ENCODE measurements around the gene VDAC1.

The VDAC1 gene

DNA sequence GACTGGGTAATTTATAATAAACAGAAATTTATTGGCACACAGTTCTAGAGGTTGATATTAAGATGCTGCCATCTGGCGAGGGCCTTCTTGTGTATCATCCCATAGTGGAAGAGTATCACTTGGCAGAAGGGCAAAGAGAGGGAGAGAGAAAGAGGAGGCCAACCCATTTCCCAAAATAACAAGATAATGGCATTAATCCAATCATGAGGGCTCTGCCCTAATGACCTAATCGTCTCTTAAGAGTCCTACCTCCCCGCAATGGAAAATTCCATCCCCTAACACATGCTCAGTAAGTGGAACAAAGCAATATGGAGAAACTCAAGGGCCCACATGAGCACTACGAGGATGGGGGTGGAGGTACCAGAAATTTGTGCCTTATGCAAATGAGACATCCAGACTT lies 17.6 kb upstream of the VDAC1 start:
- DNase-seq = no peak

DNA sequence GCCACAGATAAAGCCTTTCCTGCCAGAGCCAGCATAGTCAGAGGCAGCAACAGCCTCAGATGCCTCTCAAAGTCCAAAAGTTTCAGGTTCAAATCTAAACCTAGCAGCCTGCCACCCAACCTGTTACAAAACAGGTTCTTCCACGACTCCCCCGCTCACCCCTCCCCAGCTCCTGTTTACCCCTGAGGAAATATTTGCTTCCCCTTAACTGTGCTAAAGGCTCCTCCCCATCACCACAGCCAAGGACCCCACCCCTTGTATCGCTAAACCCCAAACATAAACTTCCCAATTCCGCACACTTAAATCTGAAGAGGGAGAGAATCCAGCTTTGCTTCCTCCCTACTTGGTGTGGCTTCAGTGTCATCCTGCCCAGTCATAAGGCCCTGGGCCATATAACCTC lies 15.4 kb upstream of the VDAC1 start:
- DNase-seq = no peak

DNA sequence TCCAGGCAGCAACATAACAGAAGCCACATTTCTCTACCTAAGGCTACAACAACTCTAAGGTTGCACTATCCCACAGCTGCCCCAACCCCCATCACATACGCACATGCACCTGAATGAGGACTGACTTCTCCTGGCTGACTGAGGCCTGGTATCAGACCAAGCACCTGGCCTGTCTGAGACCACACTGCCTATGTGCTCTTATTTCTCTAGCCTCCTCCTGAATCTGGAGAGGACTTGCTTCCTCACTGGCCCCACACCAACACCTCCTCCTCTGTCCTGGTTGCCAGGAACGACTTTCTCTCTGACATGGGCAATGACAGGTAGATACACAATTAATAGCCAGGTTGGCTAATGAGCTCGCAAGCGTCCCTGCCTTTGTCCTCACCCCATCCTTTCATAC lies 14.9 kb upstream of the VDAC1 start:
- no peak for DNase-seq

DNA sequence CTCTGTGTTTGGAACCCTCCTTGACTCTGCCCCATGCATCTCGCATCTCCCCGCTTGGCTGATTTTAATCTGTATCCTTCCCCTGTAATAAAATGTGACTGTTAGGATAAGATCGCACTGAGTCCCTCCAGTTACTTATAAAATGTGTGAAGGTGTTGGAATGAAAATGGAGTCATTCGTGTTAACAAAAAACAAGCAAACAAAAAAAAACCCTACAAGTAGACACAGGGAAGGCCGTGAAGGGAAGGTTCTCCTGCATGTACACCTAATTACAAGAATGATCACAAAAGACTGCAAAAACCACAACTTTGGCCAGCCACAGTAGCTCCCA lies 14.2 kb upstream of the VDAC1 start:
- DNase-seq = no peak

DNA sequence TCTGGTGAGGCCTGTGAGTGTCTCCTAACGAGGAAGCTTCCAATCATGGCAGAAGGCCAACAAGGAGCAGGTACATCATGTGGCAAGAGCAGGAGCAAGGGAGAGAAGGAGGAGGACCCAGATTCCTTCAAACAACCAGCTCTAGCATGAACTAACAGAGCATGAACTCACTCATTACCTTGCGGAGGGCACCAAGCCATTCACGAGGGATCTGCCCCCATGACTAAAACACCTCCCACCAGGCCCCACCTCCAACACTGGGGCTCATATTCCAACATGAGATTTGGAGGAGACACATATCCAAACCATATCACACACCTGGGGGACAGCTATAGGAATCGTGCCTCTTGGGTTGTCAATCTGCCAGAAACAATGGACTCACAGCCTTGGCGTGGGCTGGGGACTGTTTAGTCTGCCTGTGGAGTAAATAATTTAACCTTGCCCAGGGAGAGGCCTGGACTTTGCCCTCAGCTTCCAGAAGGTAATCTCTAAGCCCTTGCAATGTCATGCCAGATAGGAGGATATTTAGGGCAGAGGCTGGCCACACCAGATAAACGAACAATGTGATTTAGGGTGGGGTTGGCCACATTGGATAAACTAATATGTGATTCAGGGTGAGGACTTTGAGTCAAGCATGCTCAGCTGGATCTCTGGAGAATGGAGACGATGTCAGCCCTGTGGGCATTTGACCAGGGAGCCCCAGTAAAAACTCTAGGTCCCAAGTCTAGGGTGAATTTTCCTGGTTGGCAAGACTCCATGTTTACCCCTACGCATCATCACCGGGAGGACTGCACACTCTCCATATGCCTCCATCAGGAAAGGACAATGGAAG lies 13.6 kb upstream of the VDAC1 start:
- no peak for DNase-seq

DNA sequence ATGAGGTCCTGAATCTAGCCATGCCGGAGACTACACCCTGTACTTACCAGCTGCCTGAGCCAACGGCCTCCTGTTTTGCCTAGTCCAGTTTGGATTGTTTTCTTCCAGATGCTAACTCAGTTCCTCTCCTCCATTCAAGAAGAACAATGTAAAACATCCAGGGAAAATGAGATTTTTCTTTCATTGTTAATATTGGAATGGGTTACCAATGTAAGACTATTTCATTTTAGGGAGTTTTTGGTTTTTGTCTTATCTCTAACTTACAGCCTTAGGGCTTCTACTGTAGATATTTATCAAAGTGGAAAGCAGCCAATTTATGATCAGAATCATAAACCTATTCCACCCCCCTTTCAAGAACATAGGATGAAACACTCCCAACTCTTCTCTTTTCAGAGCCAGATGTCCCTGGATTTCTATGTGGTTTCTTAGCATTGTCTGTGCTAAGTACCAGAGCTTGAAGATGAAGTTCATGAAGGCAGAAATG lies 3.5 kb upstream of the VDAC1 start:
- DNase-seq = no peak

DNA sequence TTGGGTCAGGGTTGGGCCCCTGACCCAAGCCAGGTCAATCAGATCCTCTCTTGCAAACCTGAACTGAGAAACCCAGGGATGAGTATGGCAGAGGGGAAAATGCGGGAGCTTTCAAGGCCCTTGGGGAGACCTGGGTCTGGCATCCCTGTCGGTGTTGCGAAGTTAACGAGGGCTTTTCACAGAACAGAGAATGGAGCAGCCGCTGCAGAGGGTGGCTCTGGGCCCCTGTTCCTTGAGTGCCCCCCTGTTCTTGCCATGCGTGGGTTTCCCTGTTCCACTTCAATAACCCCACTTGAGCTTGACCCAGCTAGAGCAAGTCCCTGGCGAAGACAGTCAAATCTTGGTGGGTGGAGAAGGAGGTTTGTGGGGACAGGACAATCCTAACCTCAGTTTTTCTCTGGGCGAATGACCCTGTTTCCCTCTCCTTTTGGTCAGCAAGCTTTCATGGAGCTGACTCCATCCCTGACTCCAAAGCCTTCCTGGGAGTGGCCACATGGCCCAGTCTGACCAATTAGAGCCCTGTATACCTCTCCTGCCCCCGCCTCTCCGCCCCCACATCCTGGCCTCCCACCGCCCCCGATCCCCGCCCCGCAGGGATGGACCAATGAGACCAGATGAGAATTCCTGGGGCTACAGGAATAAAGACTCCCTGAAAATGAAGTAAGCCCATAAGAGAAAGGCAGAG lies 2.9 kb upstream of the VDAC1 start:
- no peak for DNase-seq

DNA sequence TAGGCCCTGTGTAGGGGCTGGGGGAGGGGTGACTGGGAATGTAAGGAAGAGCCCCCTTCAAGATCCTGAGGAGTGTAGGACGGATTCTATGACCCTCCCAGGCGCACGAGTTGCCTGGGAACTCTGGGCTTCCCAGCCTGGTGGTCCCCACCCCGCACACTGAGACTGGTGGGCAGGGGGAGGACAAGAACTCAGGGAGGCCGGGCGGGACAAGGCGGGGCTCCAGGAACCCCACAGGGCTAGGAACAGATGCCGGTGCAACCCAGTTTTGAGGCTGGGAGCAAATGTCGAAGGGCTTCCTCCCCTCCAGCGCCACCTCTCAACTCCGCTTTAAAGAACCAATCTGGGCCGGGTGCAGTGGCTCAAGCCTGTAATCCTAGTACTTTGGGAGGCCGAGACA lies 1.3 kb upstream of the VDAC1 start:
- DNase-seq = no peak

DNA sequence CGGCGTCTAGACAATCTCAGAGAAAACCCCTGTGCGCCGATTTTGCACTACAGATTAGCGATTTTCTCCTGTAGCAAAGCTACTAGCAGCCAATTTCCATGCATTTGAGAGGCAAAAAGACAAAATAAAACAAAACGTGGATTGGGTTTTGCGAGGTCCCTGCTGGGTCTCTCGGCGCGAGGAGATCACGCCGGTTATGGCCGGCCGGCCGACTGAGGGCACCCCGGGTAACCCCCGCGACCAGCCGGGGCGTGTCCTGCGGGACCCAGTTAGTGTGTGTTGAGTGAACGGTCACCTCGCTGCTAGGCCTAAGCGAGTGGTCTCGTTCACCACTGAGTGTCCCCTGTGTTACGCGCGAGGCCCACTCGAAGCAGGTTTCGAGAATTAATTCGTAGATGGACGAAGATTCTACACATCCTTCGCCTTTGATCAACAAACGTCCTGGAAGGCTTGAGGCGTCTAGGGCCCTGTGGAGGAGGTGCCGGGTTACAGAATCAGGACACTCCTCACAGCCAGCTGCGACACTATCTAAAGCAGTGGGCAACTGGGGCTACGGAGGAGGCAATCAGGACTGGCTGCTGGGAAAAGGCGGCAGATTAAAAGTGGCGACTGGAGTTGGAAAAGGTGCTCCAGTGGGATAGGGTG lies 764 bp upstream of the VDAC1 start:
- DNase-seq = no peak

DNA sequence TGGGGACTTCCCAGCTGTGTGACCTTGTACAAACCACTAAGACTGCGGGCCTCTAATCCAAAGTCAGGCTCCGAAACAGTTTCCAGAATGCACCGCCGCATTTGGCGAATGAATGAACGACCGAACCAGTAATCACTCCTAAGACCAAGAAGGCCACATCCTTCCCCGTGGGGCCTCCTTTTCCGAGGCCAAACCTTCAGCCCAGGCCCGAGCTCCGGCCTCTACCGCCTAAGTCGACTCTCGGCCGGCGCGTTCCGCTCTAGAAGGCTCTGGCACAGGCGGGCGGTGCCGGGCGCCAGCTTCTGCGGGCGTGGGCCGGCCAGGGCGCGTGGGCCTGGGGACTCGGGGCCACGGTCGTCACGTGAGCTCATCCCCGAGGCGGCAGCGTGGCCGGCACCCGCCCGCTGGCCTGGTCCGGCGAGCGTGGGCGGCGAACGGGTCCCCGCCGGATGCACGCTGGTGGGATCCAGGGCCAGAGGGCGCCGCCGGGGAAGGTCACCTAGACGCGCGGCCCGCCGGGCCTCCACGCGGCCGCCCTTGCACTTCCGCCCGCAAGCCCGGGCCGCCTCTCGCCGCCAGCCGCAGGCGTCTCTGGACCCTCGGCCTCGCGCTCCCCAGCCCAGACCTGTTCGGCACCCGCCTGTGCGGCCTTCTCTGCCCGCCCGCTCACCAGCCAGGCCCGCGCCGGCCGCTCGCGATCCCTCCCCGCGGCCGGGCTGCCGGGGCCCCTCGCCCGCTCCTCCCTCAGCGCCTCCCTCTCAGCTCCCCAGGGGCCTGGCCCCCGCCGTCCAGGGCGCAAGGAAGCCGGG lies 754 bp downstream of the VDAC1 start:
- DNase-seq = peak; percentile 66 to 76

DNA sequence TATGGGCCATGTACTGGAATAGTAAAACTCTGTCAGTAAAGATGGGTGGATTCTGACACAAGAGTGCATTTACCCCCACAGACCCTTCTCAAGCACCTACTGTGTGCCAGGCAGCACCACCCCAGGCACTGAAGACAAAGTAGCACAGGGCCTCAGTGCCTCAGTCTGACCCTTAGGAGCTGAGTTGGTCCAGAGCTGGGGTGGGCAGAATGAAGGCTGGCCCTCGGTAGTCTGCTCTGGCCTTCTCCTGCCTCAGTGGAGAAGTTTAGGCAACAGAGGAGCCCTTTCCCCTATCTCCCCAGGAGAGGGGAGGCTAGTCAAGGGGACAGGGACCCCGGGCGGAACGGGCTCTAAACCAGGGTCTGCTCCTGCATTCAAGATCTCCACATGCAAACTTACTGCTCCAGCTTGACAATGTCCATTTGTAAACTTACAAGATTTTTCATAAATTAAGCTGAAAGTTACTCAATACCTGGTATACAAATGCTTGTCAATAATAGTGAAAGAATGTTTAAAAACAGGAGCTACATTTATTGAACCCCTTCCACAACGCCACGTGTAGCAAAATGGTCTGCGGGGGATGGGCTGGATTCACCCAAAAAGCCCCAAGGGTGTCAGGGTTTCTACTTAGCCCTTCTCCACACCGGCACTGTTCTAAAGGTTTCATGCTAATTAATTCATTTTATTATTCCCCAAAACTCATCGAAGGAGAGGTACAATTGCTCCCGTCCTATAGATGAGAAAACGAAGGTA lies 1.5 kb downstream of the VDAC1 start:
- DNase-seq = no peak

DNA sequence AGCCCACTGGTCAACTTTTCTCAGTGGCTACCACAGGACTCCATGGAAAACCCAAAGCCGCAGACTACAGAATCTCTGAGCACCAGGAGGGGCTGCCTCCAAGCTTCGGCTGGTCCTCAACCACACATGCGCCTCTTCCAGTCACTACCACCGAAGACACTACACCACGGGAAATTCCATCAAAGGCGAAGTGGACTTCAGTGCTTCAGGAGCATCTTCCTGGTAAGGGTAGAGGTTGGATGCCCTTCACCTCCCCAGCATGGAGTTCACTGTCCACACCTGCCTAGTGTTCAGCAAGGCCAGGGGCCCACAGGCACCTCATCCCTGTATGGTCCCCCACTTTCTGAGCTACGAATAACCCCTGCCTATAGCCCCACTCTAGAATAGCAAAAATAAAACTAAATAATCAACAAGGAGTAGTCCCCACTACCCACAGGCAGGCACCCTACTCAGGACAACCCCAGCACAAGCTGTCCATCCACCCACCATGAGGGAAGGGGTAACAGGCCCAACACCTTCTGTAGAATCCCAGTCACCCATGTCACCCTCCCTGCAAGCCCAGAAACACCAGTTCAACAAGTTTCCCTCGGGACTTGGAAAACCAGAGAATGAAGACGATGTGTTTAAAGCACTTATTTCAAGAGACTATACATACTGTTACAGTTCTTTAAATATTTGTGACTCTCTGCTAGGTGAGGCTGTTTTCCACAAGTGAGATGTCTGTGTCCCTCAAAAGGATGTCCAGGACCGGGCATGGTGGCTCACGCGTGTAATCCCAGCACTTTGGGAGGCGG lies 2.6 kb downstream of the VDAC1 start:
- DNase-seq = no peak

DNA sequence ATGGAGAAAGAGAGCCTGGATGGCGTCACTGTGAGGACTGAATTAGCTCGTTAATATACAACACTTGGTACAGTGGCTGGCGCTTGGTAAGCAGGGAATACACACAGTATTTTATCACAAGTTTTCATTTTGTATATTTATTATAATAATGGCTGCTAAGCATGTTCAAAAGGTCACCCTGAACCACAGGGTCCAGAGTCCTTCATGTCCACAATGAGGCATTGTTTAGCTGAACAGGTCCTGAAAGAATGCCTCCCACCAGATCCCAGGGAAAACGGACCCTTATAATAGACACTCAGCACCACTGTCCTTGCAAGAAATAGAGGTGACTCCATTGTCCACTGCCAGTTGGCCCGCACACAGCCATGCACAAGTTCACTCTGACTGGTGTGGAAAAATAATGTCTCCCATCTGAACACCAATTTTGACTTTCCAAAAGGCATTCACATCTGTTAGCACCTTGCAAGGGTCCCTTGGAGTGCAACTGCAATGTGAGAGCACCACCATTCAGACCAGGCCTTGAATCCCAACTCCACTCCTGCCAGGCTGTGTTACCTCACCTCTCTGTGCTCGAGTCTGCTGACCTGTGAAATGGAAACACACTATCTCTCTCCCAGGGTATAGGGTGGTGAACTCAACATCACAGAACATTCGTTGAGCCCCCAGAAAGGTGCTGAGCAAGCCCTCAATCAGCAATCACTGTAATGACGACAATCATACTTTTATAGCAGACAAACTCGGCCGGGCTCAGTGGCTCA lies 3.9 kb downstream of the VDAC1 start:
- no peak for DNase-seq

DNA sequence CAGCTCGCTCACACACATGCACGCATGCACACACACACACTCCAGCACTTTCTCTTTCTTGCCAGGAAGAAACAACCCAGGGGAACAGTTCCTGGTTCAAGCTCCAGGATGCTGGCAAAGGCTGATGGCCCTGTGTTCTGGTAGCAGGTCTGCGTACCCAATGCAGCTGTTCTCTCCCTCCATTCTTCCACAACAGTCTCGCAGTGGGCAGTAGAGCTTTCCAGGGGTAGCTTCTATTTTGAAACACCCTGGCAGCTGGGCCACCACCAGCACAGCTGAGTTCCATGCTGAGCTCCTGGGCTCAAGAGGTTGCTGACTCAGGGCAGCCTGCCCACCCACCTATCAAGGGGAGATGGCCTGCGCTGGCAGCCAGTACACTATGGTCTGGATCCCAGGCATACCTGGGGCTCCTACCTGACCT lies 4.7 kb downstream of the VDAC1 start:
- DNase-seq = no peak

DNA sequence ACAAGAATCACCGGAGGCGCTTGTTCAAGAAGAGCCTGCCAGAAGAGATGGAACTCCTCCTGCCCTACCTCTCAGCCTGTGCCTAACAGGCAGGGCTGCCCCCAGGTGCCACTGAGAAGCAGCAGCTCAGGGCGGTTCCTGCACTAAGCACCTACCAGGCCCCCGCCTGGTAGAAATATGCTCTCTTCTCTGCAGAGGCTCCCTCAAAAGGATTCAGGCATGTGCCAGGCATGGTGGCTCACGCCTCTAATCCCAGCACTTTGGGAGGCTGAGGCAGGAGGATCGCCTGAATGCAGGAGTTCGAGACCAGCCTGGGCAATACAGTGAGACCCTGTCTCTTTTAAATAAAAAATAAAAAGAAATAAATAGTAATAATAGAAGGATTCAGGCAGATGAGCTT lies 6.0 kb downstream of the VDAC1 start:
- DNase-seq = no peak

DNA sequence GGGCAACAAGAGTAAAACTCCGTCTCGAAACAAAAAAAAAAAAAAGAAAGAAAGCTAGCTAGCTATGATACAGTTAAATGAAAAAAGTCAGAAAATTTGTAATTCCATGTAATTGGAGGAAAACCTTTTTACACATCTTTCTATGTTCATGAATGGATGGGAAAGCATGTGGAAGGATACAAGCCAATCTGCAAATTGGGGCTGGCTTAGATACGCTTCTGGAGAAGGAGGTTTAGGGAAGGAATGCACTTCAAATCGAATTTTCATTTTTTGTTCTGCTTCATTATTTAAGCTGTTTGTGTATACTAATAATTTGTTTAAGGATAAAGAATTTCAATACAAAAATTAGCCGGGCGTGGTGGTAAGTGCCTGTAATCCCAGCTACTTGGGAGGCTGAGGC lies 6.7 kb downstream of the VDAC1 start:
- no peak for DNase-seq

DNA sequence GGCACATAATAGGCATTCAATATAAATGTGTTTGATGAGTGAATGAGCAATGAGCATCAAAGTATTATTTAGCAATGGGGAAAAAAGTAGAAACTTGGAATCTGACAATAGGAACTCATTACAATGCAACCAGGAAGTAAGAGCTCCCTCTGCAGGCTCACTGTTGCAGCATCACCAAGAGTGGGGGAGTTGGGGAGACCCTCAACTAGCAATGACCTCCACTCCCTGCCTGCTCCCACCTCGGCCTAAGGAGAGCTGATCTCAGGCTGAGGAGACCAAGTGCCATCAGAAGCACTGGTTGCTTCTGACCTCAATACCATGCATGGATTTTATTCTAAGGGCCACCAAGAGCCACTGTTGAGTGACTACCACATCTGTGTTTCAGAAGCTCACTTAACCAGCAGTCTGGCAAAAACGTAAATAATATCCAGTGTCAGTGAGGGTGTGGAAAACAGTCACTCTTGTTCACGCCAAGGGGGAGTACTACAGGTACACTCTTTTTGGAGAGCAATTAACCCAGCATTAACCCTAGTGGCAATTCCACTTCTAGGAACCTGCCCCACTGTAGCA lies 8.0 kb downstream of the VDAC1 start:
- DNase-seq = peak in 1 of 2 donors; percentile 17

DNA sequence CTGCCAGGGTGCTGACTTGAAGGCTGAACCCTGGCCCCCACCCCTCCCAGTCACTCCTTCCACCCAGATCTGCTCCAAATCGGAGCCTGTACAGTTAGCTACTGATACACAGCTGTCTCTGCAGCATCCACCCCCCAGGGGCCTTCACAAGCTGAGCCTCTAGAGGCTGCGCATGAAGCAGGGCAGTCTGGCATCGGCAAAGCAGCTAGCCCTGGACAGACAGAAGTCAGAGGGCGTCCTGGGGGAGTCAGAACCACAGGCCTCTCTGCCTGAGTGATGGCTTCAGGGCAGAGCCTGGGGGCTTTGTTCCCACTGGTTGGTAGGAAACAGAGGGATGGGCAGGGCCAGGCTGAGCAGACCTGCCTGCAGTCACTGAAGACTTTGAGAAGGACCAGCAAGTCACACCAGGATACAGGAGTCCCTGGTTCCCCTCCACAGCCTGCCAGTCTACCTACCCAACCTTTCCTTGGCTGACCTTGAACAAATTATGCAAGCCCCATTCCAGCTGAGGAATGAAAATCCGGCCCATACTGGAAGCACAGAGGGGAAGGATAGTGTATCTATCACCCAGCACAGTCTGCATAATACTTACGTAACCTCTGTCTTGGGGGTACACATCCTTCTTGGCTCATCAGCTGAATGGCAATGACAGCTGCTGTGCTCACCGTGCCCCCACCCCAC lies 8.8 kb downstream of the VDAC1 start:
- no peak for DNase-seq

DNA sequence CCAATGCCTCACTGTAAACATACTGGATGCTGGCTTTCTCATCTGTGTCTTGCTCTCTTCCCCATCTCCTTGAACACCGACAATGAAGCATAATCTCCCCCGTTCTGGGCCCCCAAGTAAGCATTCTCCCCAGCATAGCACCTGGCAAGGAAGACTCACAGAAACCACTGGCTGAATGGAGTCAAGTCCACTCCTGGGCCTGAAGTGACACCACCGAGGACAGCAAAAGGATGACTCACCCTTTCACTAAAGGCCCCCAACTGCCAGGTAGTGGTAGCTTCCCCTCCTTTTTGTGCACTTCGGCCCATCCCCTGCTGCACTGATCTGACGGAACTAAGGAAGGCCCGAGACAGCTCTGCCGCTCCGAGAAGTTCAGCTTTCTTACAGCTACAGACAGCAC lies 9.4 kb downstream of the VDAC1 start:
- DNase-seq = no peak

DNA sequence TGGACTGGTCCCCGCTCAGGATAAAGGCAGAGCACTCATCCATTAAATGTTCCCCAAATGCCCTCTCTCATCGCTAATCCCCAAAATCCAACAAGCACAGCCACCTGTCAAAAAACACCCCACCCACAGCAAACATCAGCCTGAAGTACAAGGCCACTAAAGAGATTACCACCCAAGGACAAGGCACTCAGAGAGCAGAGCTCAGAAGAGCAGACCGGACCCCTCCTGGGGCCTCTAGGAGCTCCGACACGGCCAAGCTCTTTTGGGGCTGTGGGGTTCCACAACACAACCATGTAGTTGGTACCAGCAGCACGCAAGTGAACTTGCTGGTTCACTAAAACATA lies 9.8 kb downstream of the VDAC1 start:
- DNase-seq = no peak
